WTC11 (cell line): ENCODE data around the gene OCLN. TPM values are rescaled to one million over a fixed set of nuclear protein-coding genes. Genes with fewer than 3 reads are reported as not detected.
A peak's percentile ranks its signal among the peaks of the same experiment; 100 is the strongest.

Experiments used
- ATAC-seq: fragments of 200-7000 bp; cut with Tn5 transposase; 2 replicates; pipeline ENCODE4 v1.10.0; 2021; ENCODE audit warnings: mild to moderate bottlenecking, moderate library complexity
- CTCF ChIA-PET: fragments of 300-600 bp; sonication (Branson Sonifier 250); formaldehyde crosslinking; loops from one replicate; lab custom pipeline; 2021; ENCODE audit warnings: antibody characterized with exemption; lab: Charles Lee
- POLR2A ChIA-PET: fragments of 350-600 bp; sonication (Branson Sonifier 250); formaldehyde crosslinking; loops from one replicate; lab custom pipeline; 2021; ENCODE audit warnings: antibody characterized with exemption; lab: Charles Lee
- DNase-seq: peaks from one replicate; pipeline ENCODE4 v3.0.0; 2021; ENCODE audit warnings: low spot score
- H3K27ac Mint-ChIP-seq: 2 replicates; pipeline ENCODE4 v1.8.0; 2021; ENCODE audit warnings: mixed read lengths
- H3K27me3 Mint-ChIP-seq: 2 replicates; pipeline ENCODE4 v1.8.0; 2021; ENCODE audit warnings: low read depth, mild to moderate bottlenecking, moderate library complexity, mixed read lengths
- H3K36me3 Mint-ChIP-seq: 2 replicates; pipeline ENCODE4 v1.8.0; 2021; ENCODE audit warnings: mixed read lengths
- H3K4me1 Mint-ChIP-seq: 2 replicates; pipeline ENCODE4 v1.8.0; 2022; ENCODE audit warnings: mixed read lengths
- H3K4me3 Mint-ChIP-seq: 2 replicates; pipeline ENCODE4 v1.8.0; 2021; ENCODE audit warnings: mild to moderate bottlenecking, moderate library complexity, mixed read lengths
- H3K9me3 Mint-ChIP-seq: 2 replicates; pipeline ENCODE4 v1.8.0; 2021; ENCODE audit warnings: mixed read lengths
- EMX1 ChIP-seq: fragments of 250-450 bp; sonication (Bioruptor Pico); IDR thresholded peaks from 2 replicates; pipeline ENCODE4 v1.8.0; 2021; ENCODE audit warnings: mild to moderate bottlenecking
- ETV6 ChIP-seq: sonication (generic); formaldehyde crosslinking; IDR thresholded peaks from 2 replicates; pipeline ENCODE4 v1.8.1; 2022; ENCODE audit warnings: mild to moderate bottlenecking, missing genetic modification reagents
- FOXK1 ChIP-seq: sonication (generic); formaldehyde crosslinking; IDR thresholded peaks from 2 replicates; pipeline ENCODE4 v1.8.0; 2022; ENCODE audit warnings: mild to moderate bottlenecking, moderate library complexity, missing genetic modification reagents
- JAZF1 ChIP-seq: fragments of 250-450 bp; sonication (Bioruptor Pico); IDR thresholded peaks from 2 replicates; pipeline ENCODE4 v1.9.0; 2021; ENCODE audit warnings: moderate library complexity, mild to moderate bottlenecking, inconsistent platforms
- JUN ChIP-seq: sonication (generic); formaldehyde crosslinking; IDR thresholded peaks from 2 replicates; pipeline ENCODE4 v1.8.0; 2023; ENCODE audit warnings: mild to moderate bottlenecking, missing genetic modification reagents
- PRRX2 ChIP-seq: fragments of 250-450 bp; sonication (Bioruptor Pico); IDR thresholded peaks from 2 replicates; pipeline ENCODE4 v1.8.0; 2021; ENCODE audit warnings: mild to moderate bottlenecking
- ZNF138 ChIP-seq: sonication (generic); formaldehyde crosslinking; conservative IDR thresholded peaks from 2 replicates; pipeline ENCODE4 v1.8.1; 2022; ENCODE audit warnings: mild to moderate bottlenecking, moderate library complexity, missing genetic modification reagents
- ZNF232 ChIP-seq: sonication (generic); formaldehyde crosslinking; IDR thresholded peaks from 2 replicates; pipeline ENCODE4 v1.8.0; 2022; ENCODE audit warnings: mild to moderate bottlenecking, missing genetic modification reagents
- ZNF317 ChIP-seq: sonication (generic); formaldehyde crosslinking; IDR thresholded peaks from 2 replicates; pipeline ENCODE4 v1.8.1; 2023; ENCODE audit warnings: low read depth, mild to moderate bottlenecking, moderate library complexity, missing genetic modification reagents, borderline replicate concordance
- ZNF416 ChIP-seq: fragments of 250-450 bp; sonication (Bioruptor Pico); IDR thresholded peaks from 2 replicates; pipeline ENCODE4 v1.9.0; 2021; ENCODE audit warnings: mild to moderate bottlenecking, inconsistent platforms
- ZNF423 ChIP-seq: fragments of 250-450 bp; sonication (Bioruptor Pico); IDR thresholded peaks from 2 replicates; pipeline ENCODE4 v2.1.2; 2022; ENCODE audit warnings: mild to moderate bottlenecking, moderate library complexity
- total RNA-seq: library from RNA; stranded (reverse); gene quantifications from 3 replicates; pipeline ENCODE4 v1.2.3, GENCODE V29; 2021
- TF ChIP-seq, protein P1 (sequence below): sonication (generic); formaldehyde crosslinking; IDR thresholded peaks from 2 replicates; pipeline ENCODE4 v1.8.1; 2022; ENCODE audit warnings: missing genetic modification reagents, borderline replicate concordance
- TF ChIP-seq, protein P2 (sequence below): fragments of 250-450 bp; sonication (Bioruptor Pico); IDR thresholded peaks from 2 replicates; pipeline ENCODE4 v1.9.0; 2021; ENCODE audit warnings: mild to moderate bottlenecking
- TF ChIP-seq, protein P3 (sequence below): sonication (generic); formaldehyde crosslinking; IDR thresholded peaks from 2 replicates; pipeline ENCODE4 v1.8.0; 2023; ENCODE audit warnings: missing genetic modification reagents, mild to moderate bottlenecking, borderline replicate concordance
- TF ChIP-seq, protein P4 (sequence below): sonication (generic); formaldehyde crosslinking; IDR thresholded peaks from 2 replicates; pipeline ENCODE4 v1.8.0; 2023; ENCODE audit warnings: mild to moderate bottlenecking, missing genetic modification reagents
- TF ChIP-seq, protein P5 (sequence below): sonication (generic); formaldehyde crosslinking; IDR thresholded peaks from 2 replicates; pipeline ENCODE4 v1.8.1; 2022; ENCODE audit warnings: mild to moderate bottlenecking, missing genetic modification reagents, moderate library complexity, borderline replicate concordance
- TF ChIP-seq, protein P6 (sequence below): fragments of 250-450 bp; sonication (Bioruptor Pico); IDR thresholded peaks from 2 replicates; pipeline ENCODE4 v2.1.2; 2022; ENCODE audit warnings: mild to moderate bottlenecking, moderate library complexity
- TF ChIP-seq, protein P7 (sequence below): fragments of 250-450 bp; sonication (Bioruptor Pico); IDR thresholded peaks from 2 replicates; pipeline ENCODE4 v1.9.0; 2021; ENCODE audit warnings: mild to moderate bottlenecking
- TF ChIP-seq, protein P8 (sequence below): sonication (generic); formaldehyde crosslinking; IDR thresholded peaks from 2 replicates; pipeline ENCODE4 v1.8.0; 2022; ENCODE audit warnings: mild to moderate bottlenecking, missing genetic modification reagents

The OCLN gene
- total RNA-seq, 1 experiment from 2014 or later: 58.3 TPM

DNA sequence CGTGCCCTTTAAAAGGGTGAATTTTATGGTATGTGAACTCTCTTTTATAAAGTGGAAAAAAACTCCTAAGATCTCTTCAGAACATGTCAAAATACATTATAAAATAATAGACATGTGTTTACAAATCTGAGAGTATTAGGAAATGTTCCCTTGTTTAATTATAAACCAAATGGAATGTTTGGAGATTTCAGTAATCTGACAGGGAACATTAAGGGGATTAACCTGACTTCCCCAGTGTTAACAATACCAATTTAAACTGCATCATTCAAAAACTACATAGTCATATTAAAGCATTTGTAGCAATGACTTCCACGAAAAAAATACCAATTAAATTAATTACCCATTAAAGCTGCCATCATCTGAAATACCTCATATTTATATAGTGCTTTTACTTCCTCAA lies 1.6 kb upstream of the OCLN start:
- Mint-ChIP-seq H3K4me3 (peak overlapping the region; percentile 85), H3K4me1 (peaks cover 41% of the 10 kb centered on the region), H3K9me3 (no peaks in the 10 kb centered on the region), H3K27me3 (peaks cover 2% of the 10 kb centered on the region; the same call in 1 of the 2 replicates), H3K27ac (no peak overlapping the region), H3K36me3 (no peaks in the 10 kb centered on the region)
- CTCF ChIA-PET: no interaction called here
- TF ChIP-seq, protein P1, sequence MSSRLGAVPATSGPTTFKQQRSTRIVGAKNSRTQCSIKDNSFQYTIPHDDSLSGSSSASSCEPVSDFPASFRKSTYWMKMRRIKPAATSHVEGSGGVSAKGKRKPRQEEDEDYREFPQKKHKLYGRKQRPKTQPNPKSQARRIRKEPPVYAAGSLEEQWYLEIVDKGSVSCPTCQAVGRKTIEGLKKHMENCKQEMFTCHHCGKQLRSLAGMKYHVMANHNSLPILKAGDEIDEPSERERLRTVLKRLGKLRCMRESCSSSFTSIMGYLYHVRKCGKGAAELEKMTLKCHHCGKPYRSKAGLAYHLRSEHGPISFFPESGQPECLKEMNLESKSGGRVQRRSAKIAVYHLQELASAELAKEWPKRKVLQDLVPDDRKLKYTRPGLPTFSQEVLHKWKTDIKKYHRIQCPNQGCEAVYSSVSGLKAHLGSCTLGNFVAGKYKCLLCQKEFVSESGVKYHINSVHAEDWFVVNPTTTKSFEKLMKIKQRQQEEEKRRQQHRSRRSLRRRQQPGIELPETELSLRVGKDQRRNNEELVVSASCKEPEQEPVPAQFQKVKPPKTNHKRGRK (CRISPR knock-in tag): no peak
- TF ChIP-seq, protein P2, sequence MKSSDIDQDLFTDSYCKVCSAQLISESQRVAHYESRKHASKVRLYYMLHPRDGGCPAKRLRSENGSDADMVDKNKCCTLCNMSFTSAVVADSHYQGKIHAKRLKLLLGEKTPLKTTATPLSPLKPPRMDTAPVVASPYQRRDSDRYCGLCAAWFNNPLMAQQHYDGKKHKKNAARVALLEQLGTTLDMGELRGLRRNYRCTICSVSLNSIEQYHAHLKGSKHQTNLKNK (CRISPR knock-in tag): no peak
- DNase-seq (no peak), ATAC-seq (no peak)
- POLR2A ChIA-PET: no interaction called here

DNA sequence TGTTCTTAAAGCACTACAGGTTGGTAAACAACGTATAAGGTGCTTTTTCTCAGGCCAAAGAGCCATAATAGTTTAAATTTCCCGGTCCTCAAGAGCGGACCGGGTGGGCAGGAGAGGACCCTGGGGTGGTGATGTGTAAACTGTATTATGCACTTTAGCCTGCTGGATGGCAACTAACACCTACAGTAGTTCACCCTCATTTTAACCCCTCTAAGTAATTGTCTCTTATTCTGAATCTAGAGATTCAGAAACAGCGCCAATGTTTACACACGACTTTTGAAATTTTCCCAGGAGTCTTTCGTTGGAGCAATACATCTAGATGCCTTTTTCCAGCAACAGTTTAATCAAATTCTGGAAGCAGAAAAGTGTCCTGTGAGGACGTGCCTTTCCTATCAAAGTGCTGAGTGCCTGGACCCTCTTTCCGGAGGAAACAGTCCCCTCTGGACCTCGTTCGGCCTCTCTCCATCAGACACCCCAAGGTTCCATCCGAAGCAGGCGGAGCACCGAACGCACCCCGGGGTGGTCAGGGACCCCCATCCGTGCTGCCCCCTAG lies 676 bp upstream of the OCLN start:
- H3K27me3 Mint-ChIP-seq: peaks cover 2% of the 10 kb centered on the region; the same call in 1 of the 2 replicates
- ChIA-PET POLR2A (no interaction called here), CTCF (no interaction called here)
- H3K36me3 Mint-ChIP-seq: no peaks in the 10 kb centered on the region
- peak overlapping the region; percentile 99 for H3K27ac Mint-ChIP-seq
- H3K9me3 Mint-ChIP-seq: no peaks in the 10 kb centered on the region
- DNase-seq (no peak), ATAC-seq (peak; percentile 1; the same call in 1 of the 2 replicates)
- H3K4me3 Mint-ChIP-seq: peak overlapping the region; percentile 85
- H3K4me1 Mint-ChIP-seq: peaks cover 45% of the 10 kb centered on the region
- 0 out of 2 replicates have a peak, but pooled peaks have one; percentile 18 for TF ChIP-seq ZNF232 (CRISPR knock-in tag)
- peak; percentile 99 for TF ChIP-seq ZNF423
- TF ChIP-seq PRRX2 (CRISPR knock-in tag): no peak
- TF ChIP-seq EMX1: no peak
- TF ChIP-seq, protein P3, sequence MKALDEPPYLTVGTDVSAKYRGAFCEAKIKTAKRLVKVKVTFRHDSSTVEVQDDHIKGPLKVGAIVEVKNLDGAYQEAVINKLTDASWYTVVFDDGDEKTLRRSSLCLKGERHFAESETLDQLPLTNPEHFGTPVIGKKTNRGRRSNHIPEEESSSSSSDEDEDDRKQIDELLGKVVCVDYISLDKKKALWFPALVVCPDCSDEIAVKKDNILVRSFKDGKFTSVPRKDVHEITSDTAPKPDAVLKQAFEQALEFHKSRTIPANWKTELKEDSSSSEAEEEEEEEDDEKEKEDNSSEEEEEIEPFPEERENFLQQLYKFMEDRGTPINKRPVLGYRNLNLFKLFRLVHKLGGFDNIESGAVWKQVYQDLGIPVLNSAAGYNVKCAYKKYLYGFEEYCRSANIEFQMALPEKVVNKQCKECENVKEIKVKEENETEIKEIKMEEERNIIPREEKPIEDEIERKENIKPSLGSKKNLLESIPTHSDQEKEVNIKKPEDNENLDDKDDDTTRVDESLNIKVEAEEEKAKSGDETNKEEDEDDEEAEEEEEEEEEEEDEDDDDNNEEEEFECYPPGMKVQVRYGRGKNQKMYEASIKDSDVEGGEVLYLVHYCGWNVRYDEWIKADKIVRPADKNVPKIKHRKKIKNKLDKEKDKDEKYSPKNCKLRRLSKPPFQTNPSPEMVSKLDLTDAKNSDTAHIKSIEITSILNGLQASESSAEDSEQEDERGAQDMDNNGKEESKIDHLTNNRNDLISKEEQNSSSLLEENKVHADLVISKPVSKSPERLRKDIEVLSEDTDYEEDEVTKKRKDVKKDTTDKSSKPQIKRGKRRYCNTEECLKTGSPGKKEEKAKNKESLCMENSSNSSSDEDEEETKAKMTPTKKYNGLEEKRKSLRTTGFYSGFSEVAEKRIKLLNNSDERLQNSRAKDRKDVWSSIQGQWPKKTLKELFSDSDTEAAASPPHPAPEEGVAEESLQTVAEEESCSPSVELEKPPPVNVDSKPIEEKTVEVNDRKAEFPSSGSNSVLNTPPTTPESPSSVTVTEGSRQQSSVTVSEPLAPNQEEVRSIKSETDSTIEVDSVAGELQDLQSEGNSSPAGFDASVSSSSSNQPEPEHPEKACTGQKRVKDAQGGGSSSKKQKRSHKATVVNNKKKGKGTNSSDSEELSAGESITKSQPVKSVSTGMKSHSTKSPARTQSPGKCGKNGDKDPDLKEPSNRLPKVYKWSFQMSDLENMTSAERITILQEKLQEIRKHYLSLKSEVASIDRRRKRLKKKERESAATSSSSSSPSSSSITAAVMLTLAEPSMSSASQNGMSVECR (CRISPR knock-in tag): no peak
- peak; percentile 4; the same call in 1 of the 2 replicates for TF ChIP-seq FOXK1 (CRISPR knock-in tag)
- no peak for TF ChIP-seq ZNF317 (CRISPR knock-in tag)
- TF ChIP-seq ZNF416 (CRISPR knock-in tag): no peak
- TF ChIP-seq, protein P4, sequence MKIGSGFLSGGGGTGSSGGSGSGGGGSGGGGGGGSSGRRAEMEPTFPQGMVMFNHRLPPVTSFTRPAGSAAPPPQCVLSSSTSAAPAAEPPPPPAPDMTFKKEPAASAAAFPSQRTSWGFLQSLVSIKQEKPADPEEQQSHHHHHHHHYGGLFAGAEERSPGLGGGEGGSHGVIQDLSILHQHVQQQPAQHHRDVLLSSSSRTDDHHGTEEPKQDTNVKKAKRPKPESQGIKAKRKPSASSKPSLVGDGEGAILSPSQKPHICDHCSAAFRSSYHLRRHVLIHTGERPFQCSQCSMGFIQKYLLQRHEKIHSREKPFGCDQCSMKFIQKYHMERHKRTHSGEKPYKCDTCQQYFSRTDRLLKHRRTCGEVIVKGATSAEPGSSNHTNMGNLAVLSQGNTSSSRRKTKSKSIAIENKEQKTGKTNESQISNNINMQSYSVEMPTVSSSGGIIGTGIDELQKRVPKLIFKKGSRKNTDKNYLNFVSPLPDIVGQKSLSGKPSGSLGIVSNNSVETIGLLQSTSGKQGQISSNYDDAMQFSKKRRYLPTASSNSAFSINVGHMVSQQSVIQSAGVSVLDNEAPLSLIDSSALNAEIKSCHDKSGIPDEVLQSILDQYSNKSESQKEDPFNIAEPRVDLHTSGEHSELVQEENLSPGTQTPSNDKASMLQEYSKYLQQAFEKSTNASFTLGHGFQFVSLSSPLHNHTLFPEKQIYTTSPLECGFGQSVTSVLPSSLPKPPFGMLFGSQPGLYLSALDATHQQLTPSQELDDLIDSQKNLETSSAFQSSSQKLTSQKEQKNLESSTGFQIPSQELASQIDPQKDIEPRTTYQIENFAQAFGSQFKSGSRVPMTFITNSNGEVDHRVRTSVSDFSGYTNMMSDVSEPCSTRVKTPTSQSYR (CRISPR knock-in tag): no peak
- TF ChIP-seq JUN: no peak
- TF ChIP-seq, protein P5, sequence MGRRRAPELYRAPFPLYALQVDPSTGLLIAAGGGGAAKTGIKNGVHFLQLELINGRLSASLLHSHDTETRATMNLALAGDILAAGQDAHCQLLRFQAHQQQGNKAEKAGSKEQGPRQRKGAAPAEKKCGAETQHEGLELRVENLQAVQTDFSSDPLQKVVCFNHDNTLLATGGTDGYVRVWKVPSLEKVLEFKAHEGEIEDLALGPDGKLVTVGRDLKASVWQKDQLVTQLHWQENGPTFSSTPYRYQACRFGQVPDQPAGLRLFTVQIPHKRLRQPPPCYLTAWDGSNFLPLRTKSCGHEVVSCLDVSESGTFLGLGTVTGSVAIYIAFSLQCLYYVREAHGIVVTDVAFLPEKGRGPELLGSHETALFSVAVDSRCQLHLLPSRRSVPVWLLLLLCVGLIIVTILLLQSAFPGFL (CRISPR knock-in tag): no peak
- 0 out of 2 replicates have a peak, but pooled peaks have one; percentile 2 for TF ChIP-seq ETV6
- TF ChIP-seq, protein P6, sequence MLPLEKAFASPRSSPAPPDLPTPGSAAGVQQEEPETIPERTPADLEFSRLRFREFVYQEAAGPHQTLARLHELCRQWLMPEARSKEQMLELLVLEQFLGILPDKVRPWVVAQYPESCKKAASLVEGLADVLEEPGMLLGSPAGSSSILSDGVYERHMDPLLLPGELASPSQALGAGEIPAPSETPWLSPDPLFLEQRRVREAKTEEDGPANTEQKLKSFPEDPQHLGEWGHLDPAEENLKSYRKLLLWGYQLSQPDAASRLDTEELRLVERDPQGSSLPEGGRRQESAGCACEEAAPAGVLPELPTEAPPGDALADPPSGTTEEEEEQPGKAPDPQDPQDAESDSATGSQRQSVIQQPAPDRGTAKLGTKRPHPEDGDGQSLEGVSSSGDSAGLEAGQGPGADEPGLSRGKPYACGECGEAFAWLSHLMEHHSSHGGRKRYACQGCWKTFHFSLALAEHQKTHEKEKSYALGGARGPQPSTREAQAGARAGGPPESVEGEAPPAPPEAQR (CRISPR knock-in tag): no peak
- no peak for TF ChIP-seq ZNF138 (CRISPR knock-in tag)
- TF ChIP-seq, protein P7, sequence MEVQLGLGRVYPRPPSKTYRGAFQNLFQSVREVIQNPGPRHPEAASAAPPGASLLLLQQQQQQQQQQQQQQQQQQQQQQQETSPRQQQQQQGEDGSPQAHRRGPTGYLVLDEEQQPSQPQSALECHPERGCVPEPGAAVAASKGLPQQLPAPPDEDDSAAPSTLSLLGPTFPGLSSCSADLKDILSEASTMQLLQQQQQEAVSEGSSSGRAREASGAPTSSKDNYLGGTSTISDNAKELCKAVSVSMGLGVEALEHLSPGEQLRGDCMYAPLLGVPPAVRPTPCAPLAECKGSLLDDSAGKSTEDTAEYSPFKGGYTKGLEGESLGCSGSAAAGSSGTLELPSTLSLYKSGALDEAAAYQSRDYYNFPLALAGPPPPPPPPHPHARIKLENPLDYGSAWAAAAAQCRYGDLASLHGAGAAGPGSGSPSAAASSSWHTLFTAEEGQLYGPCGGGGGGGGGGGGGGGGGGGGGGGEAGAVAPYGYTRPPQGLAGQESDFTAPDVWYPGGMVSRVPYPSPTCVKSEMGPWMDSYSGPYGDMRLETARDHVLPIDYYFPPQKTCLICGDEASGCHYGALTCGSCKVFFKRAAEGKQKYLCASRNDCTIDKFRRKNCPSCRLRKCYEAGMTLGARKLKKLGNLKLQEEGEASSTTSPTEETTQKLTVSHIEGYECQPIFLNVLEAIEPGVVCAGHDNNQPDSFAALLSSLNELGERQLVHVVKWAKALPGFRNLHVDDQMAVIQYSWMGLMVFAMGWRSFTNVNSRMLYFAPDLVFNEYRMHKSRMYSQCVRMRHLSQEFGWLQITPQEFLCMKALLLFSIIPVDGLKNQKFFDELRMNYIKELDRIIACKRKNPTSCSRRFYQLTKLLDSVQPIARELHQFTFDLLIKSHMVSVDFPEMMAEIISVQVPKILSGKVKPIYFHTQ (CRISPR knock-in tag): no peak
- TF ChIP-seq JAZF1 (CRISPR knock-in tag): no peak
- TF ChIP-seq, protein P8, sequence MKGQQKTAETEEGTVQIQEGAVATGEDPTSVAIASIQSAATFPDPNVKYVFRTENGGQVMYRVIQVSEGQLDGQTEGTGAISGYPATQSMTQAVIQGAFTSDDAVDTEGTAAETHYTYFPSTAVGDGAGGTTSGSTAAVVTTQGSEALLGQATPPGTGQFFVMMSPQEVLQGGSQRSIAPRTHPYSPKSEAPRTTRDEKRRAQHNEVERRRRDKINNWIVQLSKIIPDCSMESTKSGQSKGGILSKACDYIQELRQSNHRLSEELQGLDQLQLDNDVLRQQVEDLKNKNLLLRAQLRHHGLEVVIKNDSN (CRISPR knock-in tag): no peak
